ENCODE results near the gene KCNAB1.

Gene KCNAB1

DNA sequence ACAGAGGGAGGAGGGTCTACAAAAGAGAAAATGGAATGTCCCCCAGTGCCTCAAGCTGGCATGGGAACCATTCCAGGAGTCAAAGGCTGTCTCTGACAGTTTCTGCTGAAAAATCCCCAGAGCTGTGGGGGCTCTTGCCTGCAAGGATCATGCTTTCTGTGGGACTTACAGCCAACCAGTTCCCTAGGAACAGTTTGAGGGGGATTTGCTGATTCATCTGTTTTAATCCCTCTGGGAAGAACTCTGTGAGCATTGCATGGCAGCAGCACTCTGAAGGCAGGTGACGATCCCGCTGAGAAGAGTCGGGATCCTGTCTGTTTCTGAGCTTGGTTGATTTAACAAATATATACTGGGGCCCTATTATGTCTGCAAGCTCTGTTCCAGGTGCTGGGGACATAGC lies 258.5 kb downstream of the KCNAB1 start:
- no peak for DNase-seq

DNA sequence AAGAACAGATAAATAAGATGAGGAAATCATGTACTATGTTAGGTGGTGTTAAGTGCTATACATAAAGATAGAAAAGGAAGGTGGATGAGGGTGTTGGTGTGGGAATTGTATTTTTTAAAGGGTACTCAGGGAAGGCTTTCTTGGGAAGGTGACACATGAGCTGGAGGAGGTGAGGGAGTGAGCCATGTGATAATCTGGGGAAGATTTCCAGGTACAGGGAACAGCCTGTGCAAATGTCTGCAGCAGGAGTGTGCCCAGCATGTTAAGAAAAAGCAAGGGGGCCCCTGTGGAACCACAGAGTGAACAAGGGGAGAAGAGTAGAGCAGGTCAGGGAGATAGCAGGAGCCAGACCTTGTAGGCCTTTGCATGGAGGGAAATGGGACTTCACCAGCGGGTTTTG lies 258.9 kb downstream of the KCNAB1 start:
- no peak for DNase-seq

DNA sequence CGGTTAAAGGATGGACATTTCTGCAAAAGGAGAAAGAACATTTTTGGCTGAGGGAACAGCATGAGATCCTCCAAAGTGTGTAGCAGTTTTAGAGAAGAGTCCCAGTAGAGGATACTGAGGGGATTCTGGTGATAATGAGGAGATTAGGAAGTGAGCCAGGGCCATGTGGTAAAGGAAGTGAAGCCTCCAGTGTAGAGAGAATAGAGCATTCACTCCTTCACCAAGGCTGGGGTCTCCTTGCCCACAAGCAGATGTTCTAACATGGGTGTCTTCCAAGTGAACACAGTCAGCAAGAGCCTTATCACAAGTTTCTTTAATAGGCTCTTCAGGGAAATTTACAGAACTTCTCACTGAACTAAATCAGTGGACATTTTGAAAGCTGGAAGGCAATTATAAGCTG lies 260.9 kb downstream of the KCNAB1 start:
- DNase-seq, result no peak

DNA sequence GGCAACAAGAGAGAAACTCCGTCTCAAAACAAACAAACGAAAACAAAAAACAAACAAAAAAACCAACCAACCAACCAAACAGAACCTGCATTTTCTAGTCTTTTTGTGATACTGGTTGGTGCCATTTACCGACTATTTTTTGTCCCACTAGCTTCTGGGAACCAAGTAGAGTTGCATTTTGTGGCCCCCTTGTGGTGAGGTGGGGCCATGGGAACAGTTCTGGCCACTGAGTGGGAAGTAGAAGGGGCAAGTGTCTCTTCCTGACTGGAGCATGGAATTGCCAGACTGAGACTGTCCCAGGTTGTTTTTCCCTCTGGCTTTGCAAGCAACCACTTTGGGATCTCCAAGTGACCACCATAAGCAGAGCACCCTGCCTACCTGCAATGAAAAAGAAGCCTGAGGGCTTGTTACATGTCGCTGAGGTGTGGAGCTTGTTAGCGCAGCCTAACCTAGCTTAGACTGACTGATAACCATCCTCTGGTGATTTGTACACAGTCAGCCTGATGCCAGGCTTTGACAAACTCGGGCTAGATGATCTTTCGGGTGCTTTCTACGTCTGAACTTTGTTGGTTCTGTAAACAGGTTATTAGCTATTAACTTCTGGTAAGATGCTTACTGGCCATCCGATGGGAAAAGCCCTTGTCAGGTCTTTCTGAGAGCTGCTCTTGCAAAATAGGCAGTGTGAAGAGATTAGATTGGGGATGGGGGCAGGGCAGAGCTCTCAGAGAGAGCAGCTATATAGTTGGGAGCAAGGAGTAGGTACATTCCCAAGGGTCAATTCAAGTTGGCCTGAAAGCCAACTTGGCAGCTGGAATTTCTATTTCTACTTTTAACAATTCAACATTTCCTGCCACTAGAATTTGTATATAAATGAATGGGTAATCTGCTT lies 262.3 kb downstream of the KCNAB1 start:
- DNase-seq, result peak in 1 of 2 donors; percentile 4

DNA sequence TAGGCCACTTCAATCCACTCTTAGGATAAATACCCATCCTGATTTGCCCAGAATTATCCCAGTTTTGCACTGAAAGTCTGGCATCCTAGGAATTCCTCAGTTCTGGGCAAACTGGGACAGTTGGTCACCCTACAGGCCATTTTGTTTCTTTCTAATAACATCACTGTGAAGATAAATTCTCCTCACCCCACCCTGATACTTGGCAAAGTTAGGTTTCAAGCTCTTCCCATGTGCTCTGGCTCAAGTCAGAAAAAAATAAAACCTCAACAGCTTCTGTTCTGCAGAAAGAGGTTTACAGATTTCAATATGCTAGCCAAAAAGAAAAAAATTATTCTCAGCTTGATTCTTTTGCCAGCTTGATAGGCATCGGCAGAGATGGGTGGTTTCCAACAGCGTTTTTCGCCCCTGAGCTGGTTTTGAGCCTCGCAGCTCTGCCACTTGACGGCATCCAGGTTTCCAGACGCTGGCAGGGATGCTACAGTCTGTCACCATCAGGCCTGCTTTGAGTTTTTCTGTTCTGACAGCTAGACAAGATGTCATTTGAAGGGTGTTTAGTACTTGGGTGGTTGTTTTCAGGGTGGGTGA lies 263.2 kb downstream of the KCNAB1 start:
- DNase-seq, result no peak

DNA sequence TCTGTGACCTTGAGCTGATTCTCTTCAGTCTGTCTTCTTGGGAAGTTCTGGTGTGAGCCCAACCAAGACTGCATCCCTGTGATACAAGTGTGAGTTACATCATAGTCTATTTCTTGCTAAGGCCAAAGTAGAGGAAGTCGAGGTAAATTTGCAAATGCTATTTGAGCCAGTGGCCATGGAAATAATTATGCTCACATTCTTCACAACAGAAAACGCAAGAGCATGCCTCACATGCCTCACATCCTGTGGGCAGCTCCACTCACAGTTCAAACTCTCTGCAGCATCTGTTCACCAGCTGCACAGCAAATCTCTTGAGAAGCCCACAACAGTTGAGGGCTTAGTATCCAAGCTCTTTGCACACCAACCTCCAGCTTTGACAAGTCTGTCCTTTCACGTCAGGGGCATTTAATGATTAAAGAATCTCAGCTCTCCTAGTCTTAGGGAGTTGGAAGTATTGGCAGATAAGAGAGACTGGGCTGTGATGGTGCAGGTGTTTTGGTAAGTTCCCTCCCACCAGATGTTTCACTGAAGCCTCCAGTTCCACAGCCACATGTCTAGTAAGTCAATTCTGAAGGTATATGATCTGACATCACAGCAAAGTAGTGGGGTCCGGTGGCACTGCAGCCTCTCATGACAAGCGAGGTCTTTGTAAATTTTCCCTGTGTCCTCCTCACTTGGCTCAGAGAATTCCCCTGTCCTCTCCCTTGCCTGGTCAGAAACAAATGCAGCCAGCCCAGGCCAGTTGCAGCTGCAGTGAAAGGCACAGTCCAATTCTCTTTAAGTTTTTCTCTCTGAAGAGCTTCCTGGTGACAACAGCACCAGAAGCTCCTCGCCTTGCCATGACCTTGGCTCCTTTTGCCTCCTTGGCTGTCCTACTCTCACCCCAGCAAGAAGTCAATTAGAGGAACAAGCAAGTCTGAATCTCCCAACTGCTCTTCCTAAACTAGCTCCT lies 268.4 kb downstream of the KCNAB1 start:
- no peak for DNase-seq

DNA sequence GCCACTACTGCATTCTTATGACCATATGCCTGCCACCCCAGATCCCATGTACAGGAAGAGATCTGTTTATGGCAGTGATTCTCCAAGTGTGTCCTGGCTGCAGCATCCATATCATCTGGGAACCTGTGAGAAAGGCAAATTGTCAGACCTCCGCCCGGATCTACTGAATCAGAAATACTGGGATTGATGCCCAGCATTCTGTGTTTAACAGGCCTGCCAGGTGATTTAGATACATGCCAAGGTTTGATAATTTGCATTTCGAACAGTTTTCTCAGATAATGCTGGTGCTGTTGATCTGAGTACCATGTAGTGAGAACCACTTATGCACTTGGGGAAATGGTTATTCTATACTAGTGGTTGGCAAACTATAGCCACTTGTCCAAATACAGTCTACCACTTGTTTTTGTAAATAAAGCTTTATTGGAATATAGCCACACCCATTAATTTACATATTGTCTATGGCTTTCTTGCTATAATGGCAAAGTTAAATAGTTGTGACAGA lies 269.1 kb downstream of the KCNAB1 start:
- no peak for DNase-seq

DNA sequence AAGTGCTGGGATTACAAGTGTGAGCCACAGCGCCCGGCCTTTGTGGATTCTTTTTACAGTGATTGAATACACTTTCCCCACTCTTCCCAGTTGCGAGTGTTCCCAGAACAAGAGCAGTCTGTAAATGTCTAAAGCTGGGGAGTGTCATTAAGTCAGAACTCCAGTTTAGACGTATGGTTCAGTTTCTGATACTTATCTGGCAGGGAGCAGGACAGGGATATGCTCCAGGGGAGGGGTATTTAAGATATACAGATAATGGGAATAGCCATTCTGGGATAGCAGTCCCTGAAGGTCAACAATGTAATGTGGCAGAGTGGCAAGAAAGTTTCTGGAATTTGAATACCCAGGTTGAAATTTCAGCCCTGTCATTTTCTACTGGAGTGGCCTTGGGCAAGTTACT lies 270.5 kb downstream of the KCNAB1 start:
- DNase-seq, result no peak

DNA sequence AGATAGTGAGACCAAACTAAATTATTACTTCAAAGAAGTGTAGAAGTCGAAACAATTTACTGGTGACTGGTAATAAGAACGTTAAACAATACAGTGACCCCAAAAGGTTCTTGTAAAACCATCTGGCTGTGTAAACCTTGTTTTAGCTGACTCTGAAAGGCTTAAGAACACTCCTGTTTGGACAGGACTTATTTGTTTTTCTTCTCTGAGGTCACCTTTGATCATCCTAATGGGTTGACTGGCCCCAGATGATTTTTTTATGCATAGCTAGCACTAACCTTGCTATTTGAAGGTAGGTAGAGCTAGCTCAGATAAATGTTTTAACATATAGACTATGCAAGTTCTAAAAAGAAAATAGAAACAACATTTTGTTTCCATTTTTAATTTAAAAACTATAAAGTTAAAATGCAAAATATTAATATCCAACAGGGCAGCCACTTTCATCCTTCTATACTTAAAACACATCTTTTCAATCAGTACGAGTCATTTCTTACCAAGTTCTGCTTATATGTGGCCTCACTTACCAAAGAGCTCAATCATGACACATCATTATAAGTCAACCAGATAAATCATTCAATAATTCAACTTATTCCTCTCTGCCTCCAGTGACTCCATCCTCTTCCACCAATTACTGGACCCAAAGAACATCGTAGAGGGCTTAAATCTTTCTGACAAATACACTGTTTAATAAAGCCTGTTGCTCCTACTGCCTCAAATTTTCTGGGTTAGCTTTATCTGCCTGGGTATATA lies 275.8 kb downstream of the KCNAB1 start:
- DNase-seq, result no peak

DNA sequence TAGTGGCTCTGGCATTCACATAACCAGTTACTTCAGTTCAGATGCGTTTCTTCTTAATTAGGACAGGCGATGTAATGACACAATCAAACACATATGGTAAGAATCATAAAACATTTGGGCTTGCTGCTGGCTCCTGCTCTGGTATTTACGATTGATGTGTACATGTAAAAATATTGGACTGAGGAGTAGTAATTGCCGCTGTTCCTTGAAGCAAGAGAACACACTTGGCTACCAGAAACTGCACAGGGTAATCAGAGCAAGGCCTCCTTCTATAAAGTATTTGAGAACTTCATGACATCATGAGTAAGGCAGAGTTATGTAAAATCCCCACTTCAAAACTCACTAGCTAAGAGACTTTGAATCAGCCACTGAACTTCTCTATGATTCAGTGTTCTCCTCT lies 276.5 kb downstream of the KCNAB1 start:
- DNase-seq, result no peak

DNA sequence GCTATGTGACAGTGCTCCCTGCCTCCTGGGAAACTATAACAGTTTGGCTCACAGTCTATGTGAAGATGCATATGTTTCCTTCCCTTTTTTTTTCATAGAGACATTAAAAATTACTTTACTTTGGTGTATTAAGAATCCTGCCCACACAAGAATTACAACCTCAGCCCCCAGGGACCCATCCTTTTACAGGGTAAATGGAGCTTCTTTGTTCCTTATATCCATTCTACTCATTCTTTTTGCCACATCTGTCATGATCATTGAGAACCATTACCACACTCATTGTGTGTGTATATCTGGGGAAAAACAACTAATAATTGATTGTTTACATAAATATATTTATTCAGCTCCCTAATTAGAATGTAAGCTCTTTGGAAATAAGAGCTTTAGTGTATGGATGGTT lies 277.2 kb downstream of the KCNAB1 start:
- no peak for DNase-seq

DNA sequence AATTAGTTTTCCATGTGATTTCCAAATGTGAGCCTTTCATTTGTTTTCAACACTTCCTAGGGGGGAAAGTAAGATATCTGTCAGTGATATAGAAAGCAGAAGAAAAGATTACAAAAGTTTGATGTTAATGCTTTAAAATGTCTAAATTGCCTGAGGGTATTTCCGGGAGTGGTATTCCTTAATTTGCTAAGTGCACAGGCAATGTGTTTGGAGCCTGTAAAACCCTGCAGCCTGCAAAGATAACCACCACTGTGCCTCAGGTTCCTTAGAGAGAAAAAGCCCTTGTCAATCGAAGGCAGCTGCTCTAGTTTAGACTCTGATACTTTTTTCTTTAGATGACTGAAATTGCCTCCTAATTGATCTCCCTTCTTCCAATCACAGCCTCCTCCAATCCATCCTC lies 279.7 kb downstream of the KCNAB1 start:
- DNase-seq, result no peak

DNA sequence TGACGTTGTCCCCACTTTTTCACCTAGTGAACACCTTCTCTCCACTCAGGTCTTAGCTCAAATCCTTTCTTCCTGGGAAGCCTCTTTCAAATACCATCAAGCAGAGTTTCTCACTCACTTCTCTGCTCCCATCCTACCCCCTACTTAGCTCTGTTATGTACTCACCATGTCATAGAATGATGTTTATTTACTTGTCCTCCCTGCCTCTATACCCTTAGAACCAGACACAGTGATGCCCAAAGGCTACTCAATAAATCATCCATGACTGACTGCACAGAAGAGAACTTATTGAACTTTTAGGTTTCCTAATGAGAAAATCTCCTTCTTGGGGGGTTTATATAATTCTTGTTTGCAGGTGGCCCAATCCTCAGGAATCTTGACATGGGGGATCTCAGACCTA lies 280.4 kb downstream of the KCNAB1 start:
- no peak for DNase-seq

DNA sequence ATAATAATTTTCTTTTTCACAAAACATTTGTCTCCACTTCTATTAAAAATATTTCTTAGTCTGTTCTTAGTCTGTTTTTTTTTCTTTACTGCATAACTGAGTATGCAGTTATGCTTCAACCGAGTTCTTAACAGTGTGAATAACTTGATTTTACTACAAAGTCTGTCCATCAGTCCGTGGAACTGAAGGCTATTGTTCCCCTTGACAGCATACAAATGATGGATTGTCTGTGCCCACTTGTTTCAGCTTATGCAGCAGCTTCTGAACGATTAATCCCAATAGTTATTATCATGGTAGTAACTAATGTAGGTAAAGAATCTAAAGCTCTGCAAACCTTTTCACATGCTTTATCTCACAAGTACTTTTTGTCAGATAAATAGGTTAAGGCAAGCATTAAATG lies 283.8 kb downstream of the KCNAB1 start:
- no peak for DNase-seq

DNA sequence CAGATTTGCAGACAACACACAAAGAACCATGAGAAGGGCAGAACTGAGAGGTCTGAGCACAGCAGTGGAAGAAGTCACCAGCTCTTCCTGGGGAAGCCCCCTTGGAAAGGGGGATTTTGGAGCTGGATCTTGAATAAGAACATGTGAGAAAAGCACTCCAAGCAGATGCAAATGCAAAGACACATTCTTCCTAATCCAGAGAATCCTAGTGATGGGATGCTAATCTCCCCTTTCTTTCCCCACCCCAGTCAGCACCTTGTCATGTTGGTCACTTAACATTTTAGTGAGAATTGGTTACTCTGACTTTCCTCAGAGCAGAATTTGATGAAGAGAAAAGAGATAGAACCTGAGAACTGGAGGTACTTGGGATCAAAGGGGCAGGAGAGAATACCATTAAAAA lies 286.0 kb downstream of the KCNAB1 start:
- no peak for DNase-seq

DNA sequence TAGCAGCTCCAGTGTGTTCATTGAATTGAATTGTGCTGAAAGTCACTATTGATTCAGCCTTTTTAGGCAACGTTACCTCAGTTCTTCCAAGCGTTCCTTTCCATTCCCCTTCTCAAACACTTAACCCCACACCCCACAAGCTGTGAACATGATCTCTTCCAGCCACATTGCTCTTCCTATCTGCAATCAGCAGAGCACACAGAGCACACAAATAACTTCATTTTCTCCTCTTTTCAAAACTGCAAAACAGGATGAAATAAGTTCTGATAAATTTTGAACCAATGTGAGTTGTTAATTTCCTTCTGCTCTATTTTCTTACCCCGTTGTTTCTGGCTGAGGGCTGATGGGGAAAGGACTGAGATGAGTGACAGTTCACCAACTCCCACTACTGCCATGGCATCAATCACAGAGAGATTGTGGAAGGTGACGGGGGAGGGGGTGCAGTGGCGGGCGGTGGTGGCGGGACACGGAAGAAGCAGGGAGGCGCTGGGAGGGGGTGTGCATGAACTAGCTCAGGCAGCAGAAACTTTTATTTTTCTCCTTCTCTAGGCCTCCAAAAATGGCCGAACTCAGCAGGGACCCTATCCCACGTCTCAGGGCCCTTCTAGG lies 287.3 kb downstream of the KCNAB1 start:
- no peak for DNase-seq

DNA sequence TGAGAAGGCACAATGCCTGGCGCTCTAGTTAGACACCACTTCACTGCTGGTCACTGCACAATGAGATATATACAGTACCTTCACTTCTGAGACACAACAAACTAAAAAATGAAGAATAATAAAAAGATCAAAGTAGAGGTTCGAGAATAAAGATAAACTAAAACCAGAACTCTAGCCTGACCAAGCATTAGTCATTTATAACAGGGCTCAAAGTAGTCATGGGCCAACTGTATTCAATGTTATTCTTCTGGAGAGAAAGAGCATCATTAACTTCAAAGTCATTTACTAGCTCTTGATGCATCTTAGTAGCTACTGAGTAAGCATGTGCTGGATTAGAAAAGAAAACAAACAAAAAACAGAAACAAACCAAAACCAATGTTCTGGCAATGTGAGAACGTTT lies 289.3 kb downstream of the KCNAB1 start:
- no peak for DNase-seq

DNA sequence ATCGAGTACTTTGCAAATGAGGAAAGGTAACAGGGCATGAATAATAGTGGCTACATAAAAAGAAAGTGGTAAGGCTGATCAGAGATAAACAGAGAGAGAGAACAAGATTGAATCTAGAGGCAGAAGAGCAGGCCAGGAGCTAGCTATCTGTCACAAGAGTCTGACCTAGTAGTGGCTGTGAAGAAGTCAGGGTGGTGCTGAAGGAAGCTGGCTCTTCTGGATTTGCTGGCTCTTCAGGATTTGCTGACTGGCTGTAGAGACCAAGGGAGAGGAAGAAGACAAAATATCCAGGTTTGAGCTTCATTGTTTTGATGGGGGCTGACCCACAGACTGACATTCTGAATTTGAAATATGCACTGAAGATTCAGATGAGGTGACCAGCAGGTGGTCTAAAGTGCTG lies 292.2 kb downstream of the KCNAB1 start:
- DNase-seq, result no peak

DNA sequence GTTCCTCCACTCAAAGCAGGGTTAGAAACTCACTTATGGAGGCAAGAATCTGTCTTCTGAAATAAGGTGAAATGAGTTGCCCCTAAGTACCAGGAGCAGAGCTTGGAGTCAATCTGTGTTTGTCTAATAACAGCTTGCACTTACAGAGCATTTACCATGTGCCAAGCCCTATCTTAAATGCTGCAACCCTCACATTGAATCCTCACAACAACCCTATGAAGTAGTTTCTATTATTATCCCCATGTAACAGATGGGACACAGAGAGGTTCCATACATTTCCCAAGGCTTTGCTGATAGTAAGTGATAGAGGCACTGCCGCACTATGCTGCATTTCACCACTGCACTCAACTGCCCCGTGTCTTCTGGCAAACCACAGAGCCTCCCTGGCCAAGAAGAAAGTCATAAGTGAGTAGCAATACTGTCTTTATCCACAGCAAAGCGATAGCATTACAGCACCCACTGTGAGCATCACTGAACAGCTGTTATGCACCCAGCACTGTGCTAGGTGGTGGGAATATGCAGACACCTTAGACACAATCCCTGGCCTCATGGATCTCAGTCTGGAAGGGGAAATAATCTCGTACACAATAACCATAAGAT lies 293.0 kb downstream of the KCNAB1 start:
- no peak for DNase-seq

DNA sequence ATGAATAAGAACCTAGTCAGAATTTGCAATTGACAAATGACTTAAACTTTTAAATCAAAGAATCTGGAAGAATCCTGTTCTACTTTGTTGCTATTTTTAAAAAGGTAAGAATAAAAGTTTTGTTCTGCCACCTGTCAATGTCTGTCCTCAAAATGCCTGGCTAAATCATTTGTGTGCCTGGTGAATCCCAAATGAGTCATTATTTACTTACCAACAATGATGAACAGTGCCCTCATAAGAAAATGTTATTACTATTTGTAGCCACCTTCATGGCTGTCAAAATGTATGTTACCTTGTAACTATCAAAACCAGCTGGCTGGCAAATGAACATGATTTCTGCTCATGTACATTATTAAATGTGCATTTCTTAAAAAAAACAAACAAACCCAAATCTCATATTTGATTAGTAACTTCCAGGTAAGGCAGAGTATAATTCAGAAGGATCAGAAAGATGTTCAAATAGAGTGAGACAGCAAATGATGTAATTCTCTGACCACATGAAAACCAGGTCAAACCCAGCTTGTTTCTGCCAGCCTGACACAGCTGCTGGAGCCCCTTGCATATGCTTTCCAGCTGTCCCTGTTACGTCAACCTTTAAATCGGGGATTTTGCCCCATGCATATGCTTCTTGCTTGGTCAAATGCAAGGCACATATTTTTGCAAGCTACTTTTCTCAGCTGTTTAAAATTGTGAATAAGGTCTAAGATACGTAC lies 296.6 kb downstream of the KCNAB1 start:
- DNase-seq, result no peak

DNA sequence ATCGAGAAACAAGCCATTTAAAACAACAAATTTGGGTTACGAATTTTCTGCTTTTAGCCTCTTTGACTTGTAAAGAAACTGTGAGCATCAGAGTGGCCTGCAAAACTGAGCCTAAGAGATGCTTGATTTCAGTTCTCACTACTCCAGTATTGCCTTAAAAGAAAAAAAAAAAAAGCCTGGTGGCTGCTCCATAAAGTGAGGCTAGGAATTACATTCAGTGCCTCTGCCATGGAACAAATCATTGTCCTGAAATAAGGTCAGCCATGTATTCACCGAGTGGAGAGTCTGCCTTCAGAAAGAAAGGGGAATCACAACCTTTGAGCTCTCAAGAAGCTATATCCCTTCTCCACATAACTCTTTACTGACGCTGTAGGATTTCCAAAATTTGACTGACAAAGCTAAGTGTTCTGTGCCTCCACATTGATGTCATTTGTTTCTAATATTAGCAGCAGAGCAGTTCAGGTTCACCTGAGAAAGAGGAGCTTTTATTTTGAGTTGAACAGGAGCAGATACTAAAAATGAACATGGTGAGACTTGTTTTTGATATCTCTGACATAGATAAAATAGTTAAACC lies 297.3 kb downstream of the KCNAB1 start:
- DNase-seq, result no peak

Measured in bone marrow (tissue), 2 donors.